ENCODE data around the gene EEF1G.

DNA sequence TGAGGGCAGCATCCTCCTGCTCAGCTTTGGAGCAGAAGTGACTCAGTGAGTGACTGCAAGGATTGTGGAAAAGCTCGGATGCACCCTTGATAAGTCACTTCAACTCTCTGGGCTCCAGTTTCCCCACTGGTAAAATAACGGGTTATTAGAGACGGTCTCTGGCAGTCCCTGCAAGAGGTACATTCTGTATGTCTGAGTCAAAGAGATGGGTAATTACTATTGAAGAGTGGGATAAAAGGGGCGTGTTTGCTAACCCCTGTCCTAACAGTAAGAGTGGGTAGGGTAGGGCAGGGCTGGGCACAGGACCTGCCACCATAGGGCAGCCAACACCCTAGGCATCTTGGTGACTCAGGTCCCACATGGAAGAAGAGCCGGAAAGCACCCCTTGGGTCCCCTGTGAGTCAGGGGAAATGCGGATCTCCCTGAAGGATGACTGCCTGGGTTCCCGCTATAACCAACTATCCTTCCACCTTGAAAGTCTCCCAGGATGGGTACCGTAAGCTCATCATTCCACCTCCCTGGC is 19.8 kb downstream of the EEF1G start:
- TF ChIP-seq, protein P1, sequence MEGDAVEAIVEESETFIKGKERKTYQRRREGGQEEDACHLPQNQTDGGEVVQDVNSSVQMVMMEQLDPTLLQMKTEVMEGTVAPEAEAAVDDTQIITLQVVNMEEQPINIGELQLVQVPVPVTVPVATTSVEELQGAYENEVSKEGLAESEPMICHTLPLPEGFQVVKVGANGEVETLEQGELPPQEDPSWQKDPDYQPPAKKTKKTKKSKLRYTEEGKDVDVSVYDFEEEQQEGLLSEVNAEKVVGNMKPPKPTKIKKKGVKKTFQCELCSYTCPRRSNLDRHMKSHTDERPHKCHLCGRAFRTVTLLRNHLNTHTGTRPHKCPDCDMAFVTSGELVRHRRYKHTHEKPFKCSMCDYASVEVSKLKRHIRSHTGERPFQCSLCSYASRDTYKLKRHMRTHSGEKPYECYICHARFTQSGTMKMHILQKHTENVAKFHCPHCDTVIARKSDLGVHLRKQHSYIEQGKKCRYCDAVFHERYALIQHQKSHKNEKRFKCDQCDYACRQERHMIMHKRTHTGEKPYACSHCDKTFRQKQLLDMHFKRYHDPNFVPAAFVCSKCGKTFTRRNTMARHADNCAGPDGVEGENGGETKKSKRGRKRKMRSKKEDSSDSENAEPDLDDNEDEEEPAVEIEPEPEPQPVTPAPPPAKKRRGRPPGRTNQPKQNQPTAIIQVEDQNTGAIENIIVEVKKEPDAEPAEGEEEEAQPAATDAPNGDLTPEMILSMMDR (IDR thresholded peaks at IDR 0.05; ENCODE audit: low read depth, low read length, poor library complexity, severe bottlenecking): no peak
- no peak for TF ChIP-seq EZH2phosphoT487 (IDR thresholded peaks at IDR 0.05; ENCODE audit: borderline replicate concordance, low read length)
